Naive thymus-derived CD8-positive, alpha-beta T cell (primary cell): ENCODE results near the gene USP7. TPM values are rescaled to one million over a fixed set of nuclear protein-coding genes. Genes with fewer than 3 reads are reported as not detected.
"Not testable (repeated sequence)": the region's sequence is repeated elsewhere in the genome, so short reads cannot be mapped to it uniquely, and the experiment has no call there.

ENCODE experiments used
- ATAC-seq, 2 donors: fragments of 150-1000 bp; cut with Tn5 transposase in 1 of 2; sonication (Bioruptor Pico), chemical (Tn5 transposase) in 1 of 2; 1 replicate in 1 of 2; 2 replicates in 1 of 2; pipeline ENCODE4 v1.10.0; 2021; ENCODE audit warnings: mild to moderate bottlenecking in 2 of 2, moderate library complexity in 2 of 2
- POLR2A ChIA-PET: fragments of 350-600 bp; sonication (Branson Sonifier 250); formaldehyde crosslinking; loops from one replicate; lab custom pipeline; 2021; ENCODE audit warnings: antibody characterized with exemption; lab: Charles Lee
- DNase-seq, 10 donors: peaks; one replicate each; pipeline versions ENCODE4 v3.0.0 to v3.0.0-alpha.2; 2020 to 2022
- H3K27ac Mint-ChIP-seq, 10 donors: one replicate each; pipeline ENCODE4 v1.8.0; 2020 to 2022; ENCODE audit warnings: mild to moderate bottlenecking in 10 of 10, mixed read lengths in 10 of 10, moderate library complexity in 4 of 10, inconsistent platforms in 1 of 10
- H3K27me3 Mint-ChIP-seq, 5 donors: one replicate each; pipeline ENCODE4 v1.8.0; 2021 to 2022; ENCODE audit warnings: mixed read lengths in 5 of 5
- H3K36me3 Mint-ChIP-seq, 3 donors: one replicate each; pipeline ENCODE4 v1.8.0; 2020 to 2022; ENCODE audit warnings: mixed read lengths in 3 of 3, mild to moderate bottlenecking in 2 of 3, inconsistent platforms in 1 of 3
- H3K4me1 Mint-ChIP-seq, 4 donors: one replicate each; pipeline ENCODE4 v1.8.0; 2021 to 2022; ENCODE audit warnings: mixed read lengths in 4 of 4
- H3K4me3 Mint-ChIP-seq, 10 donors: one replicate each; pipeline ENCODE4 v1.8.0; 2020 to 2022; ENCODE audit warnings: mild to moderate bottlenecking in 10 of 10, mixed read lengths in 10 of 10, moderate library complexity in 6 of 10, inconsistent platforms in 1 of 10
- H3K9me3 Mint-ChIP-seq, 9 donors: one replicate each; pipeline ENCODE4 v1.8.0; 2020 to 2022; ENCODE audit warnings: mixed read lengths in 9 of 9, mild to moderate bottlenecking in 3 of 9, inconsistent platforms in 1 of 9, moderate library complexity in 1 of 9
- polyA plus RNA-seq, 3 donors: library from polyadenylated mRNA; unstranded; fragments of 300-500 nt; fragmentation: Illumina TruSeq; gene quantifications; one replicate each; pipeline ENCODE4 v1.2.3, GENCODE V29; 2021
- total RNA-seq, 8 experiments: library from RNA in 2 of 8; stranded (reverse) in 2 of 8; gene quantifications; one replicate each; pipeline ENCODE4 v1.2.3 and lab custom pipeline; 2021 to 2026

USP7 gene
- total and polyA plus RNA-seq, 5 experiments from 2014 or later: 6.4 to 207 (median 9.9) TPM

GRCh38 chr16:8874388-8874787 lies 89.3 kb downstream of the USP7 start:
- H3K4me3 Mint-ChIP-seq: peak overlapping the region in 5 of 10 donors; percentile 18 to 48 (median 43)
- H3K36me3 Mint-ChIP-seq: no peaks in the 10 kb centered on the region
- POLR2A ChIA-PET: no interaction called here
- DNase-seq: no peak
- peak overlapping the region; percentile 41 to 84 (median 75) for H3K27ac Mint-ChIP-seq
- no peaks in the 10 kb centered on the region for H3K9me3 Mint-ChIP-seq
- ATAC-seq: peak; percentile 9 to 15
- peaks cover 8 to 48% (median 31%) of the 10 kb centered on the region in 4 donors for H3K4me1 Mint-ChIP-seq
- no peaks in the 10 kb centered on the region for H3K27me3 Mint-ChIP-seq

DNA sequence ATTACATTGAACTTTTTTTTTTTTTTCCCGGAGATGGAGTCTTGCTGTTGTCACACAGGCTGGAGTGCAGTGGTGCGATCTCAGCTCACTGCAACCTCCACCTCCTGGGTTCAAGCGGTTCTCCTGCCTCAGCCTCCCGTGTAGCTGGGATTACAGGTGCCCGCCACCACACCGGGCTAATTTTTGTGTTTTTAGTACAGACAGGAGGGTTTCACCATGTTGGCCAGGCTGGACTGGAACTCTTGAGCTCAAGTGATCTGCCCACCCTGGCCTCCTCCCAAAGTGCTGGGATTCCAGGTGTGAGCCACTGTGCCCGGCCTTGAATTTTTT lies 89.9 kb downstream of the USP7 start:
- Mint-ChIP-seq H3K4me3 (peak overlapping the region in 1 of 10 donors; percentile 23), H3K27ac (peak overlapping the region in 3 of 10 donors; percentile 2 to 83 (median 64)), H3K4me1 (peaks cover 9 to 52% (median 35%) of the 10 kb centered on the region in 4 donors)
- not testable (repeated sequence) for H3K36me3 Mint-ChIP-seq, ATAC-seq, DNase-seq, H3K9me3 Mint-ChIP-seq, H3K27me3 Mint-ChIP-seq
- POLR2A ChIA-PET: interaction anchor here (1.1 kb wide), 1 partner anchor 57 kb away, joined by 3 read pairs; no protein-coding TSS in a partner anchor

DNA sequence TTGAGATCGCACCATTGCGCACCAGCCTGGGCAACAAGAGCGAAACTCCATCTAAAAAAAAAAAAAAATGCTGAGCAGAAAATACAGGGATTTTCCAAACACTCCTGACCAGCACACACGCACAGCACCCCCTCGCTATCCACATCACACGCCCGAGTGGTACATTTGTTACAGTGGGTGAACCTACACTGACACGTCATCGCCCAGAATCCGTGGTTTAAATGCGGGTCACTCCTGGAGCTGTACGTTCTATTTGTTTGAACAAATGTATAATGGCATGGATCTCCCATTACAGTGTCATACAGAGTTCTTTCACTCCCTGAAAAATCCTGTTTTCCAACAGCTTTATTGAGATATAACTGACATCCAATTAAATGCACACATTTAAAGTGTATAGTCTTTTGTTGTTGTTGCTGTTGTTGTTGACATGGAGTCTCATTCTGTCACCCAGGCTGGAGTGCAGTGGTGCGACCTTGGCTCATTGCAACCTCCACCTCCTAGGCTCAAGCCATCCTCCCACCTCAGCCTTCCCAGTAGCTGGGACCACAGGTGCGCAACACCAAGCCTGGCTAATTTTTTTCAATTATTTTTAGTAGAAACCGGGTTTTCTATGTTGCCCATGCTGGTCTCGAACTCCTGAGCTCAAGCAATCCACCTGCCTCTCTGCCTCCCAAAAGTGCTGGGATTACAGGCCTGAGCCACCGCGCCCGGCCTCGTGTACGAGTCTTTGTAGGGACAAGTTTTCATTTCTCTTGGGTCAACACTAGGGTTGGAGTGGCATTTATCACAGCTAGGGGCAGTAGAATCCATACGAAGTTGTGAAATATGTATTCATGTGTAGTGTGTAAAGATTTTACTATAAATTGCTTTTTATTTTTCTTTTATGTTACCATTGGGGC lies 90.5 kb downstream of the USP7 start:
- no peaks in the 10 kb centered on the region for H3K9me3 Mint-ChIP-seq
- ATAC-seq (no peak), DNase-seq (no peak)
- H3K4me3 Mint-ChIP-seq: peak overlapping the region in 1 of 10 donors; percentile 23
- peak overlapping the region in 4 of 10 donors; percentile 2 to 64 (median 40) for H3K27ac Mint-ChIP-seq
- no peaks in the 10 kb centered on the region for H3K36me3 Mint-ChIP-seq
- POLR2A ChIA-PET: interaction anchor here (1.1 kb wide), 1 partner anchor 56 kb away, joined by 3 read pairs; no protein-coding TSS in a partner anchor
- no peaks in the 10 kb centered on the region for H3K27me3 Mint-ChIP-seq
- H3K4me1 Mint-ChIP-seq: peaks cover 9 to 52% (median 32%) of the 10 kb centered on the region in 4 donors

DNA sequence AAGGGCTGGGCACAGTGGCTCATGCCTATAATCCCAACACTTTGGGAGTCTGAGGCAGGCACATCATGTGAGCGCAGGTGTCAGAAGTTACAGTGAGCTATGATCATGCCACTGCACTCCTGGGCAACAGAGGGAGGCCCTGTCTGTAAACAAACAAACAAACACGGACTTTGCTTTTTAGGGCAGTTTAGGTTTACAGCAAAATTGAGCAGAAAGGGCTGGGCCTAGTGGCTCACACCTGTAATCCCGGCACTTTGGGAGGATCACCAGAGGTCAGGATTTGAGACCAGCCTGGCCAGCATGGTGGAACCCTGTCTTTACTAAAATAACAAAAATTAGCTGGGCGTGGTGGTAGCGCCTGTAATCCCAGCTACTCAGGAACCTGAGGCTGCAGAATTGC lies 91.6 kb downstream of the USP7 start:
- H3K36me3 Mint-ChIP-seq: no peaks in the 10 kb centered on the region
- POLR2A ChIA-PET: no interaction called here

DNA sequence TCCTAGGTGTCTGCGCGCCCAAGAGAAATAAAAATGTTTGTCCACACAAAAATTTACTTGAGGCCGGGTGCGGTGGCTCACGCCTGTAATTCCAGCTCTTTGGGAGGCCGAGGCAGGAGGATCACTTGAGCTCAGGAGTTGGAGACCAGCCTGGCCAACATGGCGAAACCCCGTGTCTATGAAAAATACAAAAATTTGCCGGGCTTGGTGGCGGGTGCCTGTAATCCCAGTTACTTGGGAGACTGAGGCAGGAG lies 93.8 kb downstream of the USP7 start:
- H3K36me3 Mint-ChIP-seq, DNase-seq, H3K27ac Mint-ChIP-seq, ATAC-seq, H3K27me3 Mint-ChIP-seq, H3K9me3 Mint-ChIP-seq: not testable (repeated sequence)
- peak overlapping the region in 8 of 10 donors; percentile 18 to 95 (median 90) for H3K4me3 Mint-ChIP-seq
- H3K4me1 Mint-ChIP-seq: peaks cover 26 to 62% (median 58%) of the 10 kb centered on the region in 4 donors
- POLR2A ChIA-PET: interaction anchor here (1.2 to 3.3 kb wide), 4 partner anchors 10 to 221 kb away, joined by 3 to 29 read pairs (median 6); partner anchors contain the start of genes HAPSTR1, PMM2 and TMEM186

More for the DNA sequence above, 91.6 kb downstream of the USP7 start:
- DNase-seq (no peak), ATAC-seq (no peak)
- no peak overlapping the region for H3K4me3 Mint-ChIP-seq
- H3K27ac Mint-ChIP-seq: no peak overlapping the region
- H3K27me3 Mint-ChIP-seq: no peaks in the 10 kb centered on the region
- H3K4me1 Mint-ChIP-seq: peaks cover 14 to 52% (median 39%) of the 10 kb centered on the region in 4 donors
- no peaks in the 10 kb centered on the region for H3K9me3 Mint-ChIP-seq

- DNase-seq: peak in 4 of 10 donors; percentile 56 to 66 (median 60)
- H3K27ac Mint-ChIP-seq: peak overlapping the region; percentile 66 to 94 (median 88)
- H3K4me3 Mint-ChIP-seq: peak overlapping the region; percentile 84 to 95 (median 92)
- POLR2A ChIA-PET: interaction anchor here (0.7 to 3.3 kb wide), 17 partner anchors 9 to 245 kb away, joined by 3 to 33 read pairs (median 6); partner anchors contain the start of genes ABAT, HAPSTR1, PMM2 and TMEM186
- peaks cover 26 to 61% (median 58%) of the 10 kb centered on the region in 4 donors for H3K4me1 Mint-ChIP-seq
- peak in 1 of 2 donors; percentile 62 for ATAC-seq
- no peaks in the 10 kb centered on the region for H3K36me3 Mint-ChIP-seq
- no peaks in the 10 kb centered on the region for H3K27me3 Mint-ChIP-seq
- H3K9me3 Mint-ChIP-seq: no peaks in the 10 kb centered on the region
These were observed 94.3 kb downstream of the USP7 start for GRCh38 chr16:8869212-8869987.

GRCh38 chr16:8868416-8869211 lies 95.1 kb downstream of the USP7 start, which contains the start of gene CARHSP1:
Gene CARHSP1 (minus strand): TSS chr16:8869006. CDS start chr16:8859328, 9,678 bp downstream.
- POLR2A ChIA-PET: interaction anchor here (0.7 to 3.3 kb wide), 16 partner anchors 10 to 244 kb away, joined by 3 to 33 read pairs (median 6); partner anchors contain the start of genes ABAT, HAPSTR1, PMM2 and TMEM186
- Mint-ChIP-seq H3K27ac (peak within 1 kb of the TSS; percentile 87 to 95 (median 93)), H3K27me3 (no peaks in the 10 kb centered on the region), H3K9me3 (no peaks in the 10 kb centered on the region), H3K4me3 (peak within 1 kb of the TSS; percentile 89 to 99 (median 95)), H3K4me1 (peaks cover 31 to 63% (median 60%) of the 10 kb centered on the region in 4 donors), H3K36me3 (no peaks in the 10 kb centered on the region)
- ATAC-seq: peak; percentile 67 to 71
- DNase-seq: peak; percentile 65 to 84 (median 77)

DNA sequence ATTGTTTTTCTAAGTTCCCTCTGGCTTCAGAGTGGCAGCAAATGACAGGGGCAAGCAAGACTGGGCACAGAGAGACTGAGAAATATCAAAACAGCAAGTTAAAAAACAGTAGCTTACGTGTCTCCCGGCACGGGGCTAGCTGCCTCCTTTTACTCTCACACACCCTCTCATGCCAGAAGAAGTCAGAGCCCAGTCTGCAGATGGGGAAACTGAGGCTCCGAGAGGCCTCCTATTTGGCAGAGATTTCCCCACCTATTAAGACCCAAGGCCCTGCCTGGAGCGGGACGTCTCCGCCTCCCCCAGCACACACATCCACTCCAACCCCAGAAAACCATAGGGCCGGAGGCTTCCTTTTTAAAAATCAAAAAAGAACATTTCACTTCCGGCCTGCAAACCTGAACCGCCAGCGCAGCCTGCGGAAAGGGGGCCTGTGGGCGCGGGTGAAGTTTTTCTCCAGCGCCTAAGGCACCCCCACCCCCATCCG lies 95.7 kb downstream of the USP7 start:
- ATAC-seq: peak in 1 of 2 donors; percentile 52
- Mint-ChIP-seq H3K27ac (peak overlapping the region; percentile 87 to 95 (median 92)), H3K36me3 (no peaks in the 10 kb centered on the region), H3K4me1 (peaks cover 32 to 62% (median 60%) of the 10 kb centered on the region in 4 donors), H3K9me3 (no peaks in the 10 kb centered on the region), H3K4me3 (peak overlapping the region; percentile 89 to 99 (median 95)), H3K27me3 (no peaks in the 10 kb centered on the region)
- POLR2A ChIA-PET: interaction anchor here (1.1 to 3.3 kb wide), 14 partner anchors 10 to 243 kb away, joined by 3 to 33 read pairs (median 6); partner anchors contain the start of genes ABAT, HAPSTR1, PMM2 and TMEM186
- peak in 8 of 10 donors; percentile 42 to 85 (median 66) for DNase-seq

GRCh38 chr16:8867216-8867931 lies 96.3 kb downstream of the USP7 start:
- Mint-ChIP-seq H3K4me3 (peak overlapping the region; percentile 89 to 99 (median 95)), H3K27ac (peak overlapping the region; percentile 87 to 95 (median 92)), H3K27me3 (no peaks in the 10 kb centered on the region), H3K9me3 (no peaks in the 10 kb centered on the region), H3K36me3 (no peaks in the 10 kb centered on the region), H3K4me1 (peaks cover 34 to 67% (median 62%) of the 10 kb centered on the region in 4 donors)
- ATAC-seq: peak; percentile 19 to 25
- POLR2A ChIA-PET: interaction anchor here (1.6 to 3.3 kb wide), 6 partner anchors 11 to 225 kb away, joined by 6 to 33 read pairs (median 9); partner anchors contain the start of genes HAPSTR1, PMM2 and TMEM186
- peak in 5 of 10 donors; percentile 13 to 41 (median 37) for DNase-seq

GRCh38 chr16:8866884-8867215 lies 96.9 kb downstream of the USP7 start:
- POLR2A ChIA-PET: interaction anchor here (2.4 to 3.3 kb wide), 2 partner anchors 69 to 225 kb away, joined by 29 to 33 read pairs; partner anchors contain the start of genes HAPSTR1, PMM2 and TMEM186
- H3K4me3 Mint-ChIP-seq: peak overlapping the region; percentile 89 to 99 (median 95)
- no peaks in the 10 kb centered on the region for H3K27me3 Mint-ChIP-seq

More at GRCh38 chr16:8866884-8867215, 96.9 kb downstream of the USP7 start:
- DNase-seq (no peak), ATAC-seq (no peak)
- H3K36me3 Mint-ChIP-seq: no peaks in the 10 kb centered on the region
- H3K4me1 Mint-ChIP-seq: peaks cover 34 to 71% (median 64%) of the 10 kb centered on the region in 4 donors
- no peaks in the 10 kb centered on the region for H3K9me3 Mint-ChIP-seq
- peak overlapping the region; percentile 87 to 95 (median 92) for H3K27ac Mint-ChIP-seq
